IMR-90 (cell line): ENCODE data around the gene RBPJL. TPM values are rescaled to one million over a fixed set of nuclear protein-coding genes. Genes with fewer than 3 reads are reported as not detected.

Source experiments
- ATAC-seq: fragments of 200-7000 bp; cut with Tn5 transposase; 2 replicates; pipeline ENCODE4 v1.9.1; 2020; ENCODE audit warnings: low read depth, mild to moderate bottlenecking, moderate library complexity
- BruUV-seq: library from RNA; stranded (reverse); fragments of 400-500 nt; replicated peaks from 2 replicates; lab custom pipeline; 2021; lab: Mats Ljungman, UMichigan
- CTCF ChIA-PET: fragments of 300-600 bp; formaldehyde crosslinking; extraction: SDS; loops from one replicate; lab custom pipeline; 2021; ENCODE audit warnings: antibody characterized with exemption; lab: Yijun Ruan, JAX
- POLR2A ChIA-PET: fragments of 300-600 bp; sonication (Branson Sonifier 250); formaldehyde crosslinking; loops from one replicate; lab custom pipeline; 2022; ENCODE audit warnings: antibody characterized with exemption; ENCODE audit not compliant: unreplicated experiment; lab: Charles Lee
- DNase-seq: peaks from one replicate; pipeline ENCODE4 v3.0.0; 2013
- H2AFZ ChIP-seq: replicated peaks from 2 replicates; pipeline ENCODE3; 2013; ENCODE audit warnings: low read length, mild to moderate bottlenecking; ENCODE audit not compliant: poor library complexity
- H2AK5ac ChIP-seq: 2 replicates; pipeline ENCODE4 v1.6.1; 2013; ENCODE audit warnings: low read depth, low read length, inconsistent platforms
- H2AK9ac ChIP-seq: replicated peaks from 2 replicates; pipeline ENCODE3; 2013; ENCODE audit warnings: mild to moderate bottlenecking, low read depth, low read length, moderate library complexity; ENCODE audit not compliant: poor library complexity
- H2BK120ac ChIP-seq: 2 replicates; pipeline ENCODE4 v1.6.1; 2013; ENCODE audit warnings: low read depth, low read length, inconsistent platforms
- H2BK15ac ChIP-seq: 3 replicates; pipeline ENCODE4 v1.6.1; 2013; ENCODE audit warnings: low read depth, low read length, inconsistent platforms
- H2BK20ac ChIP-seq: 2 replicates; pipeline ENCODE4 v1.6.1; 2013; ENCODE audit warnings: low read depth, mild to moderate bottlenecking, inconsistent platforms, low read length, moderate library complexity
- H2BK5ac ChIP-seq: 2 replicates; pipeline ENCODE4 v1.6.1; 2013; ENCODE audit warnings: mild to moderate bottlenecking, low read depth, low read length, inconsistent platforms; ENCODE audit not compliant: poor library complexity, severe bottlenecking
- H3K14ac ChIP-seq: replicated peaks from 2 replicates; pipeline ENCODE4 v1.6.1; 2013; ENCODE audit warnings: low read depth, low read length, inconsistent platforms
- H3K18ac ChIP-seq: 2 replicates; pipeline ENCODE4 v1.6.1; 2013; ENCODE audit warnings: low read depth, low read length, control low read depth
- H3K23ac ChIP-seq: 2 replicates; pipeline ENCODE4 v1.6.1; 2013; ENCODE audit warnings: low read depth, low read length, inconsistent platforms
- H3K27ac ChIP-seq: 2 replicates; pipeline ENCODE4 v1.5.1; 2013; ENCODE audit warnings: mild to moderate bottlenecking, control low read depth, low read length; ENCODE audit not compliant: insufficient read depth
- H3K27me3 ChIP-seq: 2 replicates; pipeline ENCODE4 v1.6.1; 2013; ENCODE audit warnings: low read length; ENCODE audit not compliant: control insufficient read depth, insufficient read depth
- H3K36me3 ChIP-seq: 2 replicates; pipeline ENCODE4 v1.6.1; 2013; ENCODE audit warnings: low read length, mixed read lengths; ENCODE audit not compliant: control insufficient read depth, insufficient read depth
- H3K4ac ChIP-seq: 2 replicates; pipeline ENCODE4 v1.6.1; 2013; ENCODE audit warnings: low read depth, low read length, inconsistent platforms
- H3K4me1 ChIP-seq: 2 replicates; pipeline ENCODE4 v1.6.1; 2013; ENCODE audit warnings: low read length, mixed read lengths; ENCODE audit not compliant: control insufficient read depth, insufficient read depth
- H3K4me2 ChIP-seq: 2 replicates; pipeline ENCODE4 v1.6.1; 2013; ENCODE audit warnings: low read depth, mild to moderate bottlenecking, control low read depth, low read length, moderate library complexity
- H3K4me3 ChIP-seq: 2 replicates; pipeline ENCODE4 v1.5.1; 2013; ENCODE audit warnings: low read depth, mild to moderate bottlenecking, control low read depth, low read length, moderate library complexity; ENCODE audit not compliant: insufficient read depth
- H3K56ac ChIP-seq: 2 replicates; pipeline ENCODE4 v1.6.1; 2013; ENCODE audit warnings: low read length, inconsistent platforms; ENCODE audit not compliant: insufficient read depth; ENCODE audit errors: extremely low read depth
- H3K79me1 ChIP-seq, 2 experiments: 2 replicates each; pipeline ENCODE4 v1.6.1; 2013; ENCODE audit warnings: low read length in 2 of 2, inconsistent platforms in 1 of 2, low read depth in 1 of 2
- H3K9ac ChIP-seq: 2 replicates; pipeline ENCODE4 v1.6.1; 2013; ENCODE audit warnings: low read depth, low read length, control low read depth
- H3K9me1 ChIP-seq: 2 replicates; pipeline ENCODE4 v1.6.1; 2013; ENCODE audit warnings: low read length, inconsistent platforms; ENCODE audit not compliant: insufficient read depth
- H3K9me3 ChIP-seq: 2 replicates; pipeline ENCODE4 v1.6.1; 2013; ENCODE audit warnings: low read length; ENCODE audit not compliant: control insufficient read depth, insufficient read depth
- H4K20me1 ChIP-seq: 2 replicates; pipeline ENCODE4 v1.6.1; 2013; ENCODE audit warnings: low read length, inconsistent platforms; ENCODE audit not compliant: insufficient read depth
- H4K5ac ChIP-seq: 2 replicates; pipeline ENCODE4 v1.6.1; 2013; ENCODE audit warnings: mild to moderate bottlenecking, low read depth, low read length, control low read depth
- H4K8ac ChIP-seq, 2 experiments: 2 replicates each; pipeline ENCODE4 v1.6.1; 2013; ENCODE audit warnings: low read depth in 2 of 2, low read length in 2 of 2, control low read depth in 1 of 2, inconsistent platforms in 1 of 2
- H4K91ac ChIP-seq: 2 replicates; pipeline ENCODE4 v1.6.1; 2013; ENCODE audit warnings: low read depth, low read length, inconsistent platforms; ENCODE audit not compliant: insufficient read depth
- BHLHE40 ChIP-seq: fragments of 150-350 bp; IDR thresholded peaks from 2 replicates; pipeline ENCODE4 v1.6.1; 2016; ENCODE audit warnings: mild to moderate bottlenecking, low read depth, low read length
- CEBPB ChIP-seq: IDR thresholded peaks from 2 replicates; pipeline ENCODE4 v1.6.1; 2012; ENCODE audit warnings: low read depth, low read length, improper control_type of control experiment
- CHD1 ChIP-seq: IDR thresholded peaks from 2 replicates; pipeline ENCODE4 v1.6.1; 2012; ENCODE audit warnings: low read depth, low read length, improper control_type of control experiment
- FOS ChIP-seq: fragments of 150-350 bp; IDR thresholded peaks from 2 replicates; pipeline ENCODE4 v1.6.1; 2016; ENCODE audit warnings: low read depth, low read length
- MAFK ChIP-seq: IDR thresholded peaks from 2 replicates; pipeline ENCODE4 v1.6.1; 2012; ENCODE audit warnings: low read depth, low read length, improper control_type of control experiment
- MAZ ChIP-seq: IDR thresholded peaks from 2 replicates; pipeline ENCODE4 v1.6.1; 2012; ENCODE audit warnings: low read depth, mild to moderate bottlenecking, low read length, improper control_type of control experiment, moderate library complexity, borderline replicate concordance
- MXI1 ChIP-seq: IDR thresholded peaks from 2 replicates; pipeline ENCODE4 v1.6.1; 2012; ENCODE audit warnings: low read depth, mild to moderate bottlenecking, low read length, moderate library complexity, borderline replicate concordance
- NFE2L2 ChIP-seq: fragments of 150-350 bp; IDR thresholded peaks from 2 replicates; pipeline ENCODE4 v1.6.1; 2016; ENCODE audit warnings: low read depth, mild to moderate bottlenecking, low read length
- RAD21 ChIP-seq: IDR thresholded peaks from 2 replicates; pipeline ENCODE4 v1.6.1; 2012; ENCODE audit warnings: low read length, improper control_type of control experiment
- RCOR1 ChIP-seq: IDR thresholded peaks from 2 replicates; pipeline ENCODE4 v1.6.1; 2012; ENCODE audit warnings: mild to moderate bottlenecking, low read length, improper control_type of control experiment; ENCODE audit not compliant: insufficient replicate concordance
- RFX5 ChIP-seq: IDR thresholded peaks from 2 replicates; pipeline ENCODE4 v1.8.0; 2012; ENCODE audit warnings: low read depth, mild to moderate bottlenecking, low read length, moderate library complexity
- WGBS, 2 experiments: methylation state at CpG; one replicate each; pipeline versions ENCODE4 v1.1.5 to v1.1.7; 2013; ENCODE audit warnings: missing lambda C conversion rate in 2 of 2; ENCODE audit not compliant: insufficient read length in 1 of 2; ENCODE audit errors: extremely low coverage in 2 of 2; 5-methylcytosine and 5-hydroxymethylcytosine counted together
- dilution Hi-C: fragments of 300-500 bp; cut with HindIII; formaldehyde crosslinking; loops from one replicate; pipeline ENCODE4 v1.14.3; 2018; ENCODE audit warnings: low sequenced_read_pairs; ENCODE audit not compliant: unreplicated experiment
- in situ Hi-C: fragments of 300-500 bp; cut with MboI; formaldehyde crosslinking; loops from 3 replicates; pipeline ENCODE4 v1.14.3; 2019; ENCODE audit warnings: low sequenced_read_pairs, inconsistent platforms, mixed read lengths
- intact Hi-C: fragments of 100-400 bp; cut with micrococcal nuclease; formaldehyde crosslinking; loops from 2 replicates; pipeline ENCODE4 v1.10.0; 2022
- polyA plus RNA-seq, 3 experiments: library from polyadenylated mRNA; depleted of rRNA; stranded (reverse); fragments of >200 nt; gene quantifications; 2 replicates each; pipeline ENCODE4 v1.2.3, GENCODE V29; 2012; ENCODE audit warnings: low replicate concordance in 1 of 3
- total RNA-seq: library from RNA; depleted of rRNA; stranded (reverse); fragments of >200 nt; gene quantifications from 2 replicates; pipeline ENCODE4 v1.2.3, GENCODE V29; 2012
- TF ChIP-seq, protein P1 (sequence below): fragments of 150-350 bp; IDR thresholded peaks from 2 replicates; pipeline ENCODE4 v1.6.1; 2017; ENCODE audit warnings: mild to moderate bottlenecking, antibody characterized with exemption, low read length, low read depth
- TF ChIP-seq, protein P2 (sequence below): conservative IDR thresholded peaks from 2 replicates; pipeline ENCODE4 v1.5.1; 2012; ENCODE audit warnings: mild to moderate bottlenecking, low read depth, low read length, improper control_type of control experiment

Gene RBPJL
- total and polyA plus RNA-seq, 2 of the 4 experiments (the other 2 are of a cell fraction), result not detected

- TF ChIP-seq NFE2L2 (no peak), MAZ (peak; percentile 22; the same call in 1 of the 2 replicates)
Observed at GRCh38 chr20:45358282-45359068, 51.8 kb downstream of the RBPJL start (continued).

DNA sequence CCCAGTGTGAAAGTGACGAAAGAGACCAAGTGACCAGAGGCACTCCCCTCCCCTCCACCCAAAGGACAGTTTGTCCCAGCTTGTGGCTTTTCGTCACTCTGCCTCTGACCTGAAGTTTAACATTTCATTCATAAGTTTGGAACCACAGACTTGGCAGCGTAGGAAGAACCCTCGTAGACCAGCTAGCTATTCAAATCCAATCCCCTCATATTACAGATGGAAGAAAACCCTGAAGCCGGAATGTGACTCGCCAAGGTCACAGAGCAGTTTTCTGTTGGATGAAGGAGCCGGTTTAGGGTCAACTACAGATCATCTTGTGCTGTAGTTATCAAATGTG lies 52.4 kb downstream of the RBPJL start:
- Histone ChIP-seq H2BK5ac (peak overlapping the region; percentile 30), H2AK9ac (peak overlapping the region; percentile 62), H4K5ac (peak overlapping the region; percentile 11; the same call in 1 of the 2 replicates), H3K27me3 (no peaks in the 10 kb centered on the region), H3K36me3 (no peaks in the 10 kb centered on the region), H3K9me1 (peaks cover 18% of the 10 kb centered on the region), H2BK15ac (peak overlapping the region; percentile 73; the same call in 2 of the 3 replicates), H3K14ac (peak overlapping the region; percentile 24; the same call in 1 of the 2 replicates), H3K4me3 (no peak overlapping the region), H3K4me1 (peaks cover 32% of the 10 kb centered on the region), H3K27ac (peak overlapping the region; percentile 49; the same call in 1 of the 2 replicates), H4K8ac (peak overlapping the region; percentile 57 to 59; a peak in 3 of 4 replicates), H2AK5ac (peak overlapping the region; percentile 87), H3K4me2 (no peak overlapping the region; the same call in 1 of the 2 replicates), H3K9me3 (no peaks in the 10 kb centered on the region), H2BK20ac (peak overlapping the region; percentile 15; the same call in 1 of the 2 replicates), H3K9ac (no peak overlapping the region), H3K18ac (0 out of 2 replicates have a peak overlapping the region, but pooled peaks have one; percentile 32), H3K23ac (peak overlapping the region; percentile 31; the same call in 1 of the 2 replicates), H4K91ac (peak overlapping the region; percentile 41; the same call in 1 of the 2 replicates), H3K56ac (no peak overlapping the region), H3K79me1 (peaks cover 6 to 19% of the 10 kb centered on the region in 2 experiments; a peak in 3 of 4 replicates), H2AFZ (peak overlapping the region; percentile 23), H3K4ac (peak overlapping the region; percentile 39), H2BK120ac (peak overlapping the region; percentile 68), H4K20me1 (peaks cover 5% of the 10 kb centered on the region; the same call in 1 of the 2 replicates)
- no peak for ATAC-seq
- intact Hi-C loops, result no loop called here
- in situ Hi-C loops, result loop anchor here (5.0 kb wide), 1 partner anchor 78 kb away; no protein-coding TSS in a partner anchor
- POLR2A ChIA-PET, result no interaction called here
- dilution Hi-C loops, result no loop called here
- CTCF ChIA-PET, result interaction anchor here (0.7 kb wide), 1 partner anchor 15 kb away, joined by 3 read pairs; no protein-coding TSS in a partner anchor
- peak; percentile 44 for DNase-seq
- no TSS peak for BruUV-seq
- WGBS, 2 experiments, result no CpG with 5 or more reads among the region's 7 CpGs
- TF ChIP-seq RAD21 (no peak), CEBPB (no peak), MXI1 (no peak), BHLHE40 (no peak), RFX5 (no peak), NFE2L2 (no peak), MAFK (no peak), RCOR1 (no peak), CHD1 (no peak), FOS (no peak)
- TF ChIP-seq, protein P1, sequence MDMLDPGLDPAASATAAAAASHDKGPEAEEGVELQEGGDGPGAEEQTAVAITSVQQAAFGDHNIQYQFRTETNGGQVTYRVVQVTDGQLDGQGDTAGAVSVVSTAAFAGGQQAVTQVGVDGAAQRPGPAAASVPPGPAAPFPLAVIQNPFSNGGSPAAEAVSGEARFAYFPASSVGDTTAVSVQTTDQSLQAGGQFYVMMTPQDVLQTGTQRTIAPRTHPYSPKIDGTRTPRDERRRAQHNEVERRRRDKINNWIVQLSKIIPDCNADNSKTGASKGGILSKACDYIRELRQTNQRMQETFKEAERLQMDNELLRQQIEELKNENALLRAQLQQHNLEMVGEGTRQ, result no peak
- TF ChIP-seq, protein P2, sequence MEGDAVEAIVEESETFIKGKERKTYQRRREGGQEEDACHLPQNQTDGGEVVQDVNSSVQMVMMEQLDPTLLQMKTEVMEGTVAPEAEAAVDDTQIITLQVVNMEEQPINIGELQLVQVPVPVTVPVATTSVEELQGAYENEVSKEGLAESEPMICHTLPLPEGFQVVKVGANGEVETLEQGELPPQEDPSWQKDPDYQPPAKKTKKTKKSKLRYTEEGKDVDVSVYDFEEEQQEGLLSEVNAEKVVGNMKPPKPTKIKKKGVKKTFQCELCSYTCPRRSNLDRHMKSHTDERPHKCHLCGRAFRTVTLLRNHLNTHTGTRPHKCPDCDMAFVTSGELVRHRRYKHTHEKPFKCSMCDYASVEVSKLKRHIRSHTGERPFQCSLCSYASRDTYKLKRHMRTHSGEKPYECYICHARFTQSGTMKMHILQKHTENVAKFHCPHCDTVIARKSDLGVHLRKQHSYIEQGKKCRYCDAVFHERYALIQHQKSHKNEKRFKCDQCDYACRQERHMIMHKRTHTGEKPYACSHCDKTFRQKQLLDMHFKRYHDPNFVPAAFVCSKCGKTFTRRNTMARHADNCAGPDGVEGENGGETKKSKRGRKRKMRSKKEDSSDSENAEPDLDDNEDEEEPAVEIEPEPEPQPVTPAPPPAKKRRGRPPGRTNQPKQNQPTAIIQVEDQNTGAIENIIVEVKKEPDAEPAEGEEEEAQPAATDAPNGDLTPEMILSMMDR, result no peak
